HG03565 (cell line): ENCODE data around the gene RBKS.
"Not testable (repeated sequence)": the region's sequence is repeated elsewhere in the genome, so short reads cannot be mapped to it uniquely, and the experiment has no call there.

ENCODE experiments used
- ATAC-seq: cut with Tn5 transposase; IDR thresholded peaks from one replicate; pipeline ENCODE4 v1.9.1; 2021; ENCODE audit warnings: mild to moderate bottlenecking, moderate library complexity; ENCODE audit not compliant: unreplicated experiment

RBKS gene

DNA sequence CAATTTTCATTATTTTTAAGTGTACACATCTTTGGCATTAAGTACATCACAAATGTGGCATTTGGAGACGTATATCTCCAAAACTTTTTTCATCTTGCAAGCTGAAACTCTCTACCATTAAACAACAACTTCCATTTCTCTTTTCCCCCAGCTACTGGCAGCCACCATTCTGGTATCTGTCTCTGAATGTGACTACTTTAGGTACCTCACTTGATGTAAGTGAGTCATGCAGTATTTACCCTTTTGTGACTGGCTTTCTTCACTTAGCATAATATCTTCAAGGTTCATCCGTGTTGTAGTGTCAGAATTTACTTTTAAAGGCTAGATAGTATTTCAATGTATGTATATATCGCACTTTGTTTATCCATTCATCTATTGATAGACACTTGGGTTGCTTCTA, 17.4 kb upstream of the RBKS start:
- no peak for ATAC-seq

DNA sequence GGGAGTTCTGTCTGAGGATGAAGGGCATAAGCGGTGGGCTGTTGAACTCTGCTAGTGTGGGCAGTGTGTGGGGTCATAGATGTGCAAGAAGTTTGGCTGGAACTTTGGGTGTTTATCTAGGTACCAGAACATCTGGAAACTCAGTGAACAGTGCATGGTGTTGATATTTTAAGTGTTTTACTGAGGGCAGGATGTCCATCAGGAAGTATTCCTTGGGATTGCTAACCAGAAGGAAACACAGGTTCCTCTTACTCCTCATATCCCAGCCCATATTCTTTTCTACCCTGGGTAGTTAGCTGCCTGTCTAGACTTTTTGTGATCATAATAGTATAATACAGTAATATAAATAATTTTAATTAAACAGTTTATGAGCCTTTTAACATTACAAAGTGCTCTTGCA, 15.9 kb upstream of the RBKS start:
- no peak for ATAC-seq

DNA sequence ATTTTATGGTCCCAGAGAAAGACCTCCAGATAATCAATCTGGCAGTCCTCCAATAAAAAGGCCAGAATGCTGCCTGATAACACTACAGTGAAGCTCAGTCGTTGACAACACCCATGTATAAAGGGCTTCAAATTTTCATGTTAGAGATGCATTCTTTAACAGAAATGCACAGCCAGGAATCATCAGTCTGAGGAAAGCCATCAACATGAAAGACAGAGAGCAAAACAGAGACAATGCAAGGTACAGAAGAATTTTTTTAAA, 14.1 kb upstream of the RBKS start:
- no peak for ATAC-seq

DNA sequence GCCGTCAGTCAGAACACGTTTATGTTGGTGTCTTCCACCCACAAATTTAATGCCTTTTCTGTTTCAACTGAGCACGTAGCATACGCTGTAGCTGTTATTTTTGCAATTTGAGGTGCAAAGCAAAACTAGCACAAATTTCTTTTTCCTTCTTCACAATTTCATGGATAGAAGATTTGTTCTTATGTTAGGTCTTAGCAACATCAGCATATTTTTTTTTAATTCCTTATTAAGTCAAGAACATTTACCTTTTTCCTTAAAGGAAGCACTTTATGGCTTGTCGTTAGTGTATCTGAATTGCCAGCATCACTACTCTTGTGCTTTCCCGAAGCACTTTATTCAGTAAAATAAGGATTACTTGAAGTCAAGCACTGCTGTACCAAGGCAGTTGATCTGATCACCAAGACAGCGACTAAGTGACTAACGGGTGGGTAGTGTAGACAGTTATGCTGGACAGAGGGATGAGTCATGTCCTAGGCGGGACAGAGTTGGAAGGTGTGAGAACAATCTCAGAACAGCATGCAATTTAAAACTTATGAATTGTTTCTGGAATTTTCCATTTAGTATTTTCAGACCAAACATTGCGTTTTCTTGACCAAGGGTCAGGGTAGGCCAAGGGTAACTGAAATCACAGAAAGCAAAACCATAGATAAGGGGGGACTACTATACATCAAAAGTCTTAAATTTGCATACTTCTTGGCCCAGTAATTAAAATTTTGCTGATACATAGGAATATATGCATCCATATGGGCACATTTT, 13.6 kb upstream of the RBKS start:
- no peak for ATAC-seq

DNA sequence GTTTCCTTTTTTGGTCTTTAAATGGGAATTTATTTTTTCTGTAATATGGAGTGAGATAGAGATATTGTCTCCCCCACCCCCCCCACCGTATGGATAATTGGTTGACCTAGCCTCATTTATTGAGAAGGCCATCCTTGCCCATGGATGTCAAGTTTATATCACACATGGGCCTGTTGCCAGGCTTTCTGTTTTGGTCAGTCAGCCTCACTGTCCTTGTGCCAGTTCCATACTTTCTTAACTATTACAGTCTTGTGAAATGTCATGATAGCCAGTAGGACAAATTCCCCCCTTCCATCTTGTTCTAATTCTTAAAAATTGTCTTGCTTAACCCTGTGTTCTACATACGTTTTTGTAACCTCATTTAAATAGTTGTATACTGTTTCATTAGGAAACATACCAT, 12.8 kb upstream of the RBKS start:
- no peak for ATAC-seq

DNA sequence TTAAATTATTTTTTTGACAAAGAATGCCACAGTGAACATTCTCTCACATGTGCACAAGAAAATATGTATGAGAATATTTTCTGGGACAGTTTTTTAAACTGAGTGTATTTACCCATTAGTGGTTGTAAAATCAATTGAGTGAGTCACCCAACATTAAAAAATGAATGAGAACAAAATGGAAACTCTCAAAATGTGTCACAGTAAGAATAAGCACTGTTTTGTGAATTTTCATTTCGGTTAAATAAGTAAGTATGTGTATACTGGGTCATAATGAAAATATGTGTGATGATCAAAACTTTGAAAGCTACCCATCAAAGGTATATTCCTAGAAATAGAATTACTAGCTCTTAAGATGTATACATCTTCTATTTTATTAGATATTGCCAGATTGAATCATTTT, 11.9 kb upstream of the RBKS start:
- no peak for ATAC-seq

DNA sequence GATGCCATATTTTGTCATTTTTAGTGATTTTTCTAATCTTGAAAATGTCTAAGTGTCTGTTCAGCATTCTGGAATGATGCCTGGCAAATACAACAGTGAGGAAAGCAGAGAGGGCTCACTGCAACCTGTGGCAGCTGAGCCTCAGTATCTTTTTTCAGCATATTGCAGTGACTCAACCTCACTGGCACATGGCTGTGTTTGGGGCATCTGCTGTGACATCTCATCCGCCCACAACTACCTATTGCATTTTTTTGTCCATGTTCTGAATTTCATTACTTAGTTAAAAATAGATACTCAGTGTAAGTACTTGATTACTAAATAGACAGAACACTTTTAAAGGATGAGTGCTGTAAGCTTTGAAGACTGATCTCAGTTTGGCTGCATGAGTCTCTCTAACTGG, 11.0 kb upstream of the RBKS start:
- no peak for ATAC-seq

DNA sequence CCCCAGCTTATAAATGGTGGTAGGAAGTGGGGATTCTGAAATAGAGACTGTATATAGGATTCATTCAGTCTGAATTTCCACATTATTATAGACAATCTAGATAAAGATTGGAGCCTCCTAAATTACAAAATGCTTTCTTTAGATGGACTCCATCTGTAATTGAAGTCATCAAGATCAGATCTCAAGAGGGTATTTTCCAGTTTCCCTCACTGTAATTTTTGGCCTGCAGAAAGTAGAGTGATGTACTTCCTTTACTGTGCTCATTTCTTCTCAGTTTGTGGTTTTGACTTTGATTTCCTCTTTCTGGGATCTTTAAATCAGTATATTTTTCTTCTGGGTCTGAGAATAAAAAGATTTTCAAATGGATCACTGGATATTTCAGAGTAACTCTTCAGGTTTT, 7.5 kb upstream of the RBKS start:
- ATAC-seq: no peak

DNA sequence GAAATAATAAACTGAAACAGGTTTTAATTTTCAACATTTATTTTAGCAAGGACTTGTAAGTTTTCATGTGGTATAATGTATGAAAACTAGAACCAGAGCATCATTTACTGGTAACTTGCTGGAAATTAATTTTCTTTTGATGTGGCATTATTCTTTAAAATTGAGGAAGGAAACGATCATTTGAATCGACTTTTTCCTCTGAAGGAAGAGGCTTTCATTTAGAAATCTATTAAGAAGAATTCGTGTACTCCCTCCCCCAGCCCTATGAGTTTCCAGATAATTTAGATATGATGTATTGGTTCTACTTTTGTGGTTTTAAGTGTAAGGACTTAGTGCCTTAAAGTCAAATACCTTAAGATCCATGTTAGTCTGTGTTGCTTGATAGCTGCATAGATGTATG, 2.8 kb upstream of the RBKS start:
- no peak for ATAC-seq

DNA sequence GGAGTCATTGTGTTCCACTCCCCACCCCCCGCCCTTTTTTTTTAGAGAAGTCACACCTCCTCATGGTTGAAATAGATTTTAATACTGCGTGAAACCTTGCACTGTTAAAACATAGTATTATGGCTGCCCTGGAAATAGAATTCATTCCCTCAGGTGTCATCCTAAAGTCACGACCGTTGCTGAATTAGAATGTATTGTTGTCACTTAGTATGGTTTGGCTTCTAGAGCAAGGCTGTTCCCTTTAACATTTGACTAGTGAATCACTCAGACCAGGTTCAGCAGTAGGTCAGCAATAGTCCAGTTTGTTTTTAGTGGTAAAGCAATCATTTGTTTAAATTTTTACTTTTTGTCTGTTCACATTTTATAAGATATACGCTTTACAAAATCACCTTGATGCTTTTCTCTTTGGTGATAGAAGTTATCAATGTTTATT, 1.5 kb upstream of the RBKS start:
- ATAC-seq: no peak

DNA sequence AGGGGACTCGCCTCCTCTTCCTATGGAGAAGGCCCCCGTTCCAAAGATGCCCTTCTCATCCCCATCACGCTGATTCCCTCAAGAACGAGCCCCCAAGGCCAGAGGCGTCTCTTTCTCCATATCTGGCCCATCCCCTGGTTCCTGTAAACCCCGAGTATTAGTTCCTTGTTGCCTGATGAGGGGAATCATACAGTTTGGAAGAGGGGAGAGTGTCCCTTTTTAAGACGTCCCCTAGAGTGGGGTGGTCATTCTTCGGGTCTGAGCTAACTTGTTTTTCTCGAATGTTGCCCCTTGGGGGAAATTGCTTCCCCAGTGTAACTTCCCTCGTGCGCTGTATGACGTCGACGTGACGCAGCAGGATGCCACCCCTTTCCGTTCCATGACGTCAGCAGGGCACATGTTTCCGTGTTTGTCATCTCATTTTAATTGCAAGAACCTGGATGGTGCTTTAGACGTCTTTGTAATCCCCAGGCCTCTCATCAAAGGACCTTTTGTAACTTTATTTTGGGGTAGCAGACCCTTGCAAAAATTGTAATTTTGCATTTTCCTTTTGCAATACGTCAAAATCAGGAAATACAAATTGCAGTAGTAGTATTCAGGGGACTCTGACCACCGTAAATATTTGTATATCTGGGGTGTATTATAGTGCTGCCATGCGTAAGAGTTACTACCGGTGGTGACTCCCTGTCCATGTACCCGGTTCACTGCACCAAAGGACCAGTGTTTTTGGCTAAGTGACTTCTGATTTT, 911 bp upstream of the RBKS start:
- no peak for ATAC-seq

DNA sequence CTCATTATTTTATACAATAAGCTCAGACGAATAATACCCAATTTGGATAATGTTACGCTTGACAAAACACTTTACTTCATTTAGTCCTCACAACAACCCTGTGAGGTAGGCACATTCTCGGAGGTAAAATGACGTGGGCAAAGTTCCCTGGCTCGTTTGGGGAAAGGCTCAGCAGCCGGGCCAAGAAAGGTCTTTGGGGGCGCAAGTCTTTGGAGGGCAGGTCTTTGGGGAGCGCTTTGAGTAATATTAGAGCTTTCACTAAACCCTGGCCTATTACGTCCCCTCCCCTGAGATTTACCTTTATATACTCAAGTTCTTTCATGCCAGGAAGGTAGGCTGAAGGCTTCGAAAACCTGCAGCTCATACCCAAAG, 427 bp downstream of the RBKS start:
- no peak for ATAC-seq

DNA sequence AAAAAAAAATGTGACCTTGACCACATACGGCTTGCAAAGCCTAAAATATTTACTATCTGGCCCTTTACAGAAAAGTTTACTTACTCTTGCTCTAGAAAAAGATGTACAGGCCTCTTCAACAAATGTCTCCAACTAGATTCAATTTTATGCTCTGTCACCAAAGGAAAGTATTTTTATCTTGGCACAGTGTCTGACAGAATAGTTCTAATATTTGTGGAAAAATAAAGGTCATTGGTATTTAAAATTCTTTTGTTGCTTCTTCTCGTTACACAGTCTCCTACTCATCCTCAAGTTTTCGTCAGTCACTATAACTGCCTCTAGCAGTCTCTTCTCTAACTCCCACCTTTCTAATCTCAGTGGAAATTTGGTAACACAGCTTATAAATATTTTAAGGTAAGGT, 1.4 kb downstream of the RBKS start:
- no peak for ATAC-seq

DNA sequence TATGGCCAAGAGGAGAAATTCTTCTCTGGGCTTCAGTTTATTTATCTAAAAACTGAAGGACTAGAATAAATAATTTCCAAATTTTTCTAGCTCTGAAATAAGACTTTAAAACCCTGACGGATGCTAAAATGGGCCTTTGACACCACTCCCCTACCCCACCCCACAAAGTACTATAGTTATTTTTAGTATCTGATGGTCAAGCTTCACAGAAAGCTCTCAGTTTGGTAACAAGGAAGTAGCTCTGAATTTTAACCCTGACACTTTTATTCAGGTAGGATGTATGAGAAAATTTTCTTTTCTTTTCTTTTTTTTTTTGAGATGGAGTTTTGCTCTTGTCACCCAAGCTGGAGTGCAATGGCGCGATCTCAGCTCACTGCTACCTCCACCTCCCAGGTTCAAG, 2.4 kb downstream of the RBKS start:
- ATAC-seq: no peak

DNA sequence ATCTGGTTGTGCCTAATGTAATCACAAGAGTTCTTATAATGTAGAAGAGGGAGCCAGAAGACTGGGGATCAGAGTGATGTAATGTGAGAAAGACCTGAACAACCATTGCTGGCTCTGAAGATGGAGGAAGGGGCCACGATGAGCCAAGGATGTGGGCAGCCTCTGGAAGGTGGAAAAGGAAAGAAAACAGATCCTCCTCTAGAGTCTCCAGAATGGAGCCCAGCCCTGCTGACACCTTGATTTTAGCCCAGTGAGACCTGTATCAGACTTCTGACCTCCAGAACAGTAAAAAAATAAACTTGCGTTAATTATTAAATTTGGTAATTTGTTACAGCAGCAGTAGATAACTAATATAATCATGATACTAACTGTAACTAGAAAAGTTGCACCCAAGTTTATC, 3.1 kb downstream of the RBKS start:
- no peak for ATAC-seq

DNA sequence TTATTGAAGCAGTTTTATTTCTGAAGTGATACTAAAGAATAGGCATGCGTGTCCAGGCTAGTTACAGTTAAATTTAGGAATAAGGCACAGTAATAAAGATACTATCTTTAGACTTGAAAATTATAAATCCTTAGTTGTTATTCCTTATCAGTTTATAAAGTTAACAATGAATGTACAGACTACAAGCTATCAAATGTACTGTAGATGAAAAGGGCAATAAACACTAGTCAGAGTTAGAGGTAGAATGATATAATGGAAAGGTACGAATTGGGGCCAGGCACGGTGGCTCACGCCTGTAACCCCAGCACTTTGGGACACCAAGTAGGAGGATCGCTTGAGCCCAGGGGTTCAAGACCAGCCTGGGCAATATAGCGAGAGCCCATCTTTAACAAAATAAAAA, 3.9 kb downstream of the RBKS start:
- ATAC-seq: no peak

DNA sequence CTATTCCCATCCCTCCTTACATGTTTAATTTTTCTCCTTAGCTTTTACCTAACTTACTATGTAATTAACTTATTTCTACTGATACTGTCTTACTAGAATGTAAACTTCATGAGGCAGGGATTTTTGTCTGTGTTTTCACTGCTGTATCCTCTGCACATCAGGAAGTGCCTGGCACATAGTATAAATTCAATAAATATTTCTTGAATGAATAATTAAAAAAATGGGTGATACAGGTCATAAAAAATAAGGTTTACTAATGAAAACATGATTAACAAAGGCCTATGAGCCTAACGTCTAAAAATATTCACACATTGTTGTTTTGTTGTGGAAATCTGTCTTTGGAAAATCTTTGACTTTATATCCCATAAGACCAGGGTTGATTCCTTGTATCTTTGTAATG, 4.5 kb downstream of the RBKS start:
- ATAC-seq: no peak

DNA sequence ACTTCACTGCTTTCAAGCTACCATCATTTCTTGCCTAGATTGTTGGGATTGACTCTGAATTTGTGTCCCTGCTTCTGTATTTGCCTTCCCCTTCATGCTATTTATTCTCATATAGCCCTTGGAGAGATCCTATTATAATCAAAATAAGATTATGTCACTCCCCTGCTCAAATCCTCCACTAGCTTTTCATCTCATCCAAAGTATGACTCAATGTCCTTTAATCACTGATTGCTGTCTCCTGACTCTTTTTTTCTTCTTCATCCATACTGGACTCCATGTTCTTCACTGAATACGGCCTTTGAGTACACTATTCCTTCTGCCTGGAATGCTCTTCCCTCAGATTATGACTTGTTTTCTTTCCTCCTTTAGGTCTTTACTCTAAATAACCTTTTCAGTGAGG, 5.0 kb downstream of the RBKS start:
- ATAC-seq: no peak

DNA sequence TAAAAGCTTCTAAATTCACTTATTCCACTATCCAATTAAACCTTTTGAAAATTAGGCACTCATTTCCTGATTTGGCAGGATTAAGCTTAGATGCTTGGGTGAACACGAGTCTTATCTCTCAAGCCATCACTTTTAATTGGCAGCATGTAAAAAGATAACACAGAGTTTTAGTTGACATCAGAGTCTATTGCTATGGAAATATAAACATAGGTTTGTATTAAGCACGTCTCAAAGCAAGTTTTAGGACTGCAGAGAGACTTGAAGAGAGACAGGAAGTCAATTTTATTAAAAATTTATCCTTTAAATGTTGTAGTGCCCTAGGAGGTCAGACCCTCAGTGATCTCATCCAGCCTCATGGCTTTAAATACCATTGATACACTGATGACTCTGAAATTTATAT, 5.6 kb downstream of the RBKS start:
- no peak for ATAC-seq

DNA sequence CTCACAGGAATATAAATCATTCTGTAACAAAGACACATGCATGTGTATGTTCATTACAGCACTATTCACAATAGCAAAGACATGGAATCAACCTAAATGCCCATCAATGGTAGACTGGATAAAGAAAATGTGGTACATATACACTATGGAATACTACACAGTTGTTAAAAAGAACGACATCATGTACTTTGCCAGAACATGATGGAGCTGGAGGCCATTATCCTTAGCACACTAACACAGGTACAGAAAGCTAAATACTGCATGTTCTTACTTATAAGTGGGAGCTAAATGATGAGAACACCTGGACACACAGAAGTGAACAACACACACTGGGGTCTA, 7.6 kb downstream of the RBKS start:
- not testable (repeated sequence) for ATAC-seq

DNA sequence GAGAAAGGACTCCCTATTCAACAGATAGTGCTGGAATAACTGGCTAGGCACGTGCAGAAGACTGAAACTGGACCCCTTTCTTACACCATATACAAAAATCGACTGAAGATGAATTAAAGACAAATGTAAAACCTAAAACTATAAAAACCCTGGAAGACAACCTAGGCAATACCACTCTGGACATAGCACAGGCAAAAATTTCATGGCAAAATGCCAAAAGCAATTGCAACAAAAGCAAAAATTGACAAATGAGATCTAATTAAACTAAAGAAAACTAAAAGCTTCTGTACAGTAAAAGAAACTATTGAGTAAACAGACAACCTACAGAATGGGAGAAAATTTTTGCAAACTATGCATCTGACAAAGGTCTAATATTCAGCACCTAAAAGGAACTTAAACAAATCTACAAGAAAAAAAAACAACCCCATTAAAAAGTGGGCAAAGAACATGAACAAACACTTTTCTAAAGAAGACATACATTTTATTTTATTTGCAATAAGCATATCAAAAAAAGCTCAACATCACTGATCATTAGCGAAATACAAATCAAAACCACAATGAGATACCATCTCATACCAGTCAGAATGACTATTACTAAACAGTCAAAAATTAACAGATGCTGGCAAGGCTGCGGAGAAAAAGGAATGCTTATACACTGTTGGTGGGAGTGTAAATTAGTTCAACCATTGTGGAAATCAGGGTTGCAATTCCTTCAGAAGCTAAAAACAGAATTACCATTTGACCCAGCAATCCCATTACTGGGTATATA, 8.2 kb downstream of the RBKS start:
- ATAC-seq: not testable (repeated sequence)

DNA sequence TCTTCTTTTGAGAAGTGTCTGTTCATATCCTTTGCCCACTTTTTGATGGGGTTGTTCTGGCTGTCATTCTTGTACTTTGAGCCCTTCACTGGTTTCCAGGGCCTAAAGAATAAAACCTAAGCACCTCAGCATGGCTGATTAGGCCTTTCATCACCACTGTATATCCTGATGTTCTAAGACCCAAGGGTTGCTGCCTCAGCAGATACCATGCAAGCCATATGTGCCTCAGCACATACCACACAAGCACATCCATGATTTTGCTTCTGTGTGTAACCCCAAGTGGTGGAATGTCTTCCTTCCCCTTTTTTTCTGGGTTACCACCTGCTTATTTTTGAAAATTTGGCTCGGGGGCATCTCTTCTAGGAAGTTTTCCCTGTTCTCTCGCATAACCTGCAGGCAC, 11.4 kb downstream of the RBKS start:
- no peak for ATAC-seq
